HG03097 (cell line): Measurements from ENCODE around the gene ME1.
"Not testable (repeated sequence)": the region's sequence is repeated elsewhere in the genome, so short reads cannot be mapped to it uniquely, and the experiment has no call there.

ENCODE experiments used
- ATAC-seq: cut with Tn5 transposase; IDR thresholded peaks from one replicate; pipeline ENCODE4 v1.9.1; 2021; ENCODE audit not compliant: unreplicated experiment, low FRiP score

Gene ME1

GRCh38 chr6:83198486-83199172 is 232.2 kb downstream of the ME1 start:
- ATAC-seq, result no peak

DNA sequence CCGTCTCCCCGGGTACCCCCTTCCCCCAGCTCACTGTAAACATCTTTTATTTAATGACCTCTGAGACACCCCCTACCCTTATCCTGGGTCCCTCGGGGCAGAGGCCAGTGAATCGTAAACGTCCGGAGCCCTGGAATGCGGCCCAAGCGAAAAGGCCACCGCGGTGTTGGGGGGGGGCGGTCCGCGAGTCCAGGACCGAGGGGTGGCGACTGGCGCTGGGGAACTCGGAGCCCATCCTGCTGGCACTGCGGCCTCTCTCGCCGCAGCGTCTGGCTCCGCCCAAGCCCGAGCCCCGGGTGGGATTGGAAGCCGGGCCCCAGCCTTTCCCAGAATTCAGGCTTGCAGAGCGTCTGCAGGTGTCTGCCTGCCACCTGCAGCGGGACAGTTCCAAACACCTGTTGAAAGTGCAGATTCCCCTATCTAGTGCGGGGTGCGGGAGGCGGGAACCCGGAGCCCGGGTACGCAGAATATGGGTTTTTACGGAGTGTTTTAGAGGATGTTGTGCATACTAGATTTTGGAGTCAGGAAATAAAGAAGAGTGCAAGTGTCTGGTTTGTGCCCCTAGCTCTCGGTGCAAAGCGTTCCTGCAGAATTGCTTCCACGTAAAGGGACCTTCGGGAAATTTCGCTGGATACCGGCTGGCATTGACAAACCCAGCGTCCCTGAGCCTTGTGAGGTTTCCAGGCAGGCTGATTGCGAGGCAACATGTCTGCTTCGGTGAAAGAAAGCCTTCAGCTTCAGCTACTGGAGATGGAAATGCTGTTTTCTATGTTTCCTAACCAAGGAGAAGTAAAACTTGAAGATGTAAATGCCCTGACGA is 236.9 kb downstream of the ME1 start:
- ATAC-seq, result no peak

GRCh38 chr6:83192871-83193746 is 237.7 kb downstream of the ME1 start, which contains the start of the genes PGM3 and RWDD2A:
TSS of gene PGM3 (minus strand) at chr6:83193265. CDS start at chr6:83191012, 2,253 bp downstream.
TSS of gene RWDD2A (plus strand) at chr6:83193357. CDS start at chr6:83194452, 1,095 bp downstream.
- peak; percentile 95 for ATAC-seq

- no peak for ATAC-seq
Measured at GRCh38 chr6:83192456-83192855, 238.4 kb downstream of the ME1 start.

GRCh38 chr6:83191974-83192373 is 238.9 kb downstream of the ME1 start:
- not testable (repeated sequence) for ATAC-seq

- no peak for ATAC-seq
Measured at GRCh38 chr6:83190626-83191025, 240.2 kb downstream of the ME1 start.

GRCh38 chr6:83188501-83188900 is 242.3 kb downstream of the ME1 start:
- no peak for ATAC-seq

DNA sequence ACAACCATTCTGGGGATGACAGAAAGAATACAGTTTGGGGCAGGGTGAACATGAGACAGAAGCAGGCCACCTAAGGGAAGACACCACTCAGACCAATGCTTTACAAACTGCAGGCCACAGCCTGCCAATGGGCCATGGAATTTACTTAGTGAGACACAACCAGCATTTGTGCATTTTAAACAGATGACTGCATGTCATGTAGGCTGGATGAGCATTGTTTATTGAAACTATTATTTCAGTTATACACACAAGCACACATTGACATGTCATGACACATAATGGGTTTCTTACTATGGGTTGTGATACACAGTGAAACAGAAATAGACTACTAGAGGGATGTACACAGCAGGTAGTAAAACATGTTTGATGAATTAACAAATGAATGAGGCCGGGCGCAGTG is 245.8 kb downstream of the ME1 start:
- ATAC-seq, result no peak

GRCh38 chr6:83183082-83183828 is 247.6 kb downstream of the ME1 start:
- ATAC-seq, result no peak

DNA sequence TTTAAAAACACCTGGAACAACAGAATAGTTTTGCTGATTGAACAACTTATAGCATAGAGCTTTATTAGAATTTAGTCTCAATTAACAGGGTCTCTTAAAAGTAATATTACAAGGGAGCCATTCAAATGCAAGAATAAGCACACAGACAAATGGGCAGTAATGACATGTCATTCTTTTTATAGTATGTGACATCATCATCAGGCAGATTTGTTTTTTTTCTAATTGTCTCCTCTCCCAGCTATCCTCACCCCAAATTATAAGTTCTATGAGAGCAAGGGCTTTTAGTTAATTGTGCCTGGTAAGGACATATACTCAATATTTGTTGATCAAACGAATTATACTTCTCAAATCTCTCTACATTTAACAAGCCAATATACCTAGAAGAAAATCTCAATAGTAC is 248.7 kb downstream of the ME1 start:
- no peak for ATAC-seq

DNA sequence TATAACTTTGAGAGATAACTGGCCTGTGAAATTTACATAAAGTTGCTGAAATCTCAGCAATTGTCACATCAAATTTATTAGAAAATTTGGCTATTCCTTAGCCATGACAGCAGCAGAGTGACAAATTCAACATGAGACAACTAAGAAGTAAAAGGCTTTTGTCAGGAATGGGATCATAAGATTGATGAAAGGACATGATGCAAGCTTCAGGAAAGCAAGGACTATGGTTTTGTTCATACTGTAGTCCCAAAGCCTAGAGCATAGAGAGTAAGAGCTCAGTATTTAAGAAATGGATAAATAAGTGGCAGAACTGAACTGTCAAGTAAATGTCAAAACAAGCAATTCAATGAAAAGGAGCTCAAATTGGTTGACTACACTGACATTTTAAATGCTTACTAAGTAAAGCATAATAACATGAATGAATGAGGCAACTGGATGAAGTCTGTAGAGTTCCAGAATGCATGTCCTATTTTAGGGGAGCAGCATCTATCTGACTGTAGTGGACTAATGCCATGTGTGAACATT is 250.4 kb downstream of the ME1 start:
- no peak for ATAC-seq

- ATAC-seq, result no peak
Measured at GRCh38 chr6:83176246-83176645, 254.6 kb downstream of the ME1 start.

- no peak for ATAC-seq
Measured at GRCh38 chr6:83169511-83169910, 261.3 kb downstream of the ME1 start.

DNA sequence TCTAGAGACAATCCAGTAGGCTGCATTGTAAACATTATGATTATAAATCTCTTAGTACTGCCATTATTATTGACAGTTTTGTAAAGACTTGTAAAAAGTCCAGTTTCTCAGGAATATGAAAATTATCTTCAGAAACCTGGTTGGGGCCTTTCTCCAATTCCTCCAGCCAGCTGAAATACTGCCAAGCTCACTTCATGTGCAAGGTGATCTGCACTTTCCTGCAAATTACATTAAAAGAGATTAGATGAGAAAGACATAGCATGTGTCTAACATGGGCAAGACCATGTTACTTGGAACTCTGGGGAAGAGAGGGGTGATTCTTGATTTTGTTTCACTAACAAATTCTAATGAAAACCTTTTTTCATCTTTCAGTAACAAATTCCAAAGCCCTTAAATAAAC is 261.7 kb downstream of the ME1 start:
- ATAC-seq, result no peak

DNA sequence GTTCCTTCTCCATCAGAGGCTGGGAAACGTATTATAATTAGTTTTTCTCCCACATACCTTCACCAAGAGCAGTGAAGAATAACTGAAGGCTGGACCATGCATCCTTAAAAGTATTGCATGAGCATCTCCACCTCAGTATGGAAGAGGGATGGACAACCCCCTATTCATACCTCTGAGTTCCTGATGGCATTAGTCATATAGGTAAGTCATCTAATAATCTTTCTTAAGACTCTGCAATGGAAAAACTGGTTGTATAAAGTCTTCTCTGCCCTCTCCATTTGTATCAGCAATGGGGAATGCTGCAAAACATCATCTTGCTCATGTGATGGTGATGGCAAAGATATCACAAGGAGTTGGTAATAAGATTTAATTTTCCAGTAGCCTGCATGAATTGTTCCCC is 262.3 kb downstream of the ME1 start:
- no peak for ATAC-seq

GRCh38 chr6:83167726-83168278 is 263.0 kb downstream of the ME1 start:
- ATAC-seq, result no peak
